ENCODE data around the gene PRKD3. TPM values are rescaled to one million over a fixed set of nuclear protein-coding genes. Genes with fewer than 3 reads are reported as not detected.

The PRKD3 gene
- total RNA-seq, 2 donors from 2014 or later: 32.9 to 39.4 TPM

- intact Hi-C loops (cut with DNase I): no loop called here
- DNase-seq (ENCODE audit: low spot score): no peak
Measured at GRCh38 chr2:37281916-37282315, 42.7 kb downstream of the PRKD3 start.

DNA sequence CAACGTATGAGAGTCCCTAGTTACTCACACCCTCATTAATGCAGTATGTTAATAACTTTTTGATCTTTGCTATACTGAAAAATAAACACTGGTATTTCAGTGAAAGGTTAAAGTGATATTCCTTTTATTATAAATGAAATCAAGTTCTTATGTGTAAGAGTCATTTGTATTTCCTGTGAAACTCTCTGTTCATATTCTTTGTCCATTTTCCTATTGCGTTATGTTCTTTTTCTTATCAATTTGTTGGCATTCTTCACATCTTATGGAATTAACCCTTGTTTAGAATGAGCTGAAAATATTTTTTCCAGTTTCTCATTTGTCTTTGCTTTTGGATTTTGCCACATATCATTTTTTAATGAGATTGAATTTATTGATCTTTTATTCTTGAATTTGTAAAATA is 48.3 kb downstream of the PRKD3 start:
- no peak for DNase-seq (ENCODE audit: low spot score)
- intact Hi-C loops (cut with DNase I): no loop called here

Other genes starting within 250 kb of the PRKD3 start
- gene HEATR5B, start 240.5 kb downstream of the PRKD3 start, total RNA-seq: 10 to 100 TPM; 14.5 to 15.5 TPM
- gene GPATCH11, start 240.3 kb downstream of the PRKD3 start, total RNA-seq: 1 to 10 TPM; 6.9 to 7.2 TPM
- gene EIF2AK2, start 167.9 kb downstream of the PRKD3 start, total RNA-seq: 10 to 100 TPM; 39.8 to 51.0 TPM
- gene SULT6B1, start 136.2 kb downstream of the PRKD3 start, total RNA-seq: not detected
- 10 to 100 TPM; 31.7 to 33.3 TPM for gene CEBPZOS, start 128.3 kb downstream of the PRKD3 start, total RNA-seq
- 10 to 100 TPM; 41.0 to 54.9 TPM for gene CEBPZ, start 93.2 kb downstream of the PRKD3 start, total RNA-seq
- 10 to 100 TPM; 13.3 to 13.9 TPM for gene NDUFAF7, start 93.2 kb downstream of the PRKD3 start, total RNA-seq
- 1 to 10 TPM; 3.2 to 4.3 TPM for gene QPCT, start 19.8 kb upstream of the PRKD3 start, total RNA-seq

Data from posterior vena cava (tissue), 2 donors.